Stimulated activated memory B cell treated with anti-CD40 and anti-IgM and Interleukin-4, amounts not matched to agents 10 μg/mL and 1 μg/mL and 100 μg/mL, for 72 hours (primary cell): ENCODE data around the gene BASP1.

Experiments used
- ATAC-seq: fragments of 150-1000 bp; cut with Tn5 transposase; 2 replicates; pipeline ENCODE4 v1.10.0; 2021
- H3K27ac Mint-ChIP-seq: one replicate; pipeline ENCODE4 v1.8.0; 2022; ENCODE audit warnings: mild to moderate bottlenecking, mixed read lengths
- H3K27me3 Mint-ChIP-seq: one replicate; pipeline ENCODE4 v1.8.0; 2022; ENCODE audit warnings: mixed read lengths
- H3K36me3 Mint-ChIP-seq: one replicate; pipeline ENCODE4 v1.8.0; 2022; ENCODE audit warnings: mixed read lengths
- H3K4me1 Mint-ChIP-seq: one replicate; pipeline ENCODE4 v1.8.0; 2022; ENCODE audit warnings: mixed read lengths
- H3K4me3 Mint-ChIP-seq: one replicate; pipeline ENCODE4 v1.8.0; 2022; ENCODE audit warnings: mild to moderate bottlenecking, moderate library complexity, mixed read lengths
- H3K9me3 Mint-ChIP-seq: one replicate; pipeline ENCODE4 v1.8.0; 2022; ENCODE audit warnings: mixed read lengths

BASP1 gene, protein sequence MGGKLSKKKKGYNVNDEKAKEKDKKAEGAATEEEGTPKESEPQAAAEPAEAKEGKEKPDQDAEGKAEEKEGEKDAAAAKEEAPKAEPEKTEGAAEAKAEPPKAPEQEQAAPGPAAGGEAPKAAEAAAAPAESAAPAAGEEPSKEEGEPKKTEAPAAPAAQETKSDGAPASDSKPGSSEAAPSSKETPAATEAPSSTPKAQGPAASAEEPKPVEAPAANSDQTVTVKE

GRCh38 chr5:17217493-17218352 is at the start of gene BASP1:
BASP1 (plus strand) TSS chr5:17217631; CDS start chr5:17275217, 57,586 bp downstream.
- Mint-ChIP-seq H3K27me3 (no peaks in the 10 kb centered on the region), H3K27ac (peak within 1 kb of the TSS; percentile 89)
- peak; percentile 75 for ATAC-seq

DNA sequence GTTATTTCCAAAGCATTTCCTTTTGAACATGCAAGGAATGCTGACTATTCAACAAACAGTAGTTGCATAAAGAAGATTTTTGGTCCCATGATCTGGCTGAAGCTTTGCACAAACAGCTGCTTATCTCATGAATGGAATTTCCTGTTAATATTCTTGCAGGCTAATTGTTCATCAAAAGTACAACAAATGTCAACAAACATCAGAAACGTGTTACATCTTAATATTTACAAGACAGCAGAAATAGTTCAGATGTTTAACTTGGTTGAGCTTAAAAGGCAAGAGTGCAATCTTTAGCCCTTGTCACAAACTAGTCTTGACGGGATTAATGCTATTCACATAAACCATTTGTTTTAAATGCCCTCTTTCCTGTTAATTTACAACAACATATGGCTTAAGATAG is 47.9 kb upstream of the BASP1 start:
- H3K4me1 Mint-ChIP-seq: no peaks in the 10 kb centered on the region
- no peak overlapping the region for H3K4me3 Mint-ChIP-seq
- H3K27ac Mint-ChIP-seq: no peak overlapping the region
- H3K36me3 Mint-ChIP-seq: no peaks in the 10 kb centered on the region
- no peak for ATAC-seq
- H3K9me3 Mint-ChIP-seq: no peaks in the 10 kb centered on the region
- H3K27me3 Mint-ChIP-seq: no peaks in the 10 kb centered on the region

More at GRCh38 chr5:17217493-17218352, at the start of gene BASP1:
- H3K4me3 Mint-ChIP-seq: peak within 1 kb of the TSS; percentile 88
- peaks cover 25% of the 10 kb centered on the region for H3K36me3 Mint-ChIP-seq
- peaks cover 73% of the 10 kb centered on the region for H3K4me1 Mint-ChIP-seq
- no peaks in the 10 kb centered on the region for H3K9me3 Mint-ChIP-seq

- Mint-ChIP-seq H3K27ac (no peak overlapping the region), H3K4me3 (no peak overlapping the region), H3K36me3 (no peaks in the 10 kb centered on the region), H3K9me3 (no peaks in the 10 kb centered on the region), H3K27me3 (no peaks in the 10 kb centered on the region), H3K4me1 (no peaks in the 10 kb centered on the region)
- no peak for ATAC-seq
These were observed 44.6 kb upstream of the BASP1 start for GRCh38 chr5:17172791-17173190.

DNA sequence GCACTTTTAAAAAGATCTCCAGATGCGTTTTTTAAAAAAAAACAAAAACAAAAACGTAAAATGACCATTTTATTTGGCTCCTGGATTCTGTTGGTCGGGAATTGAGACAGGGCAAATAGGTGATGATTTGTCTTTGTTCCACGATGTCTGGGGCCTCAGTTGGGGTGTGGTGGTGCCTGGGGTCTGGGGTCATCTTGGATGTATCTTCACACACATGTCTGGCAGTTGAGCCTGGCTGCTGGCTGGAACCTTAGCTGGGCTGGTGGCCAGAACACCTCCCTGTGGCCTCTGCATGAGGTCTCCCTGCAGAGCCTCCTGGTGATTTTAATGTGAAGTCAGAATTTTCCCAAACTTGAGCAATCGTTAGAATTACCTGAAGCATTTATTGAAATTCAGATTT is 42.5 kb upstream of the BASP1 start:
- no peak overlapping the region for H3K4me3 Mint-ChIP-seq
- H3K27me3 Mint-ChIP-seq: no peaks in the 10 kb centered on the region
- peaks cover 6% of the 10 kb centered on the region for H3K36me3 Mint-ChIP-seq
- no peak for ATAC-seq
- H3K27ac Mint-ChIP-seq: no peak overlapping the region
- no peaks in the 10 kb centered on the region for H3K4me1 Mint-ChIP-seq
- H3K9me3 Mint-ChIP-seq: no peaks in the 10 kb centered on the region

- H3K27me3 Mint-ChIP-seq: no peaks in the 10 kb centered on the region
- H3K4me1 Mint-ChIP-seq: no peaks in the 10 kb centered on the region
- ATAC-seq: no peak
- H3K9me3 Mint-ChIP-seq: no peaks in the 10 kb centered on the region
- H3K4me3 Mint-ChIP-seq: no peak overlapping the region
- peaks cover 6% of the 10 kb centered on the region for H3K36me3 Mint-ChIP-seq
- no peak overlapping the region for H3K27ac Mint-ChIP-seq
These were observed 39.7 kb upstream of the BASP1 start for GRCh38 chr5:17177501-17178372.

DNA sequence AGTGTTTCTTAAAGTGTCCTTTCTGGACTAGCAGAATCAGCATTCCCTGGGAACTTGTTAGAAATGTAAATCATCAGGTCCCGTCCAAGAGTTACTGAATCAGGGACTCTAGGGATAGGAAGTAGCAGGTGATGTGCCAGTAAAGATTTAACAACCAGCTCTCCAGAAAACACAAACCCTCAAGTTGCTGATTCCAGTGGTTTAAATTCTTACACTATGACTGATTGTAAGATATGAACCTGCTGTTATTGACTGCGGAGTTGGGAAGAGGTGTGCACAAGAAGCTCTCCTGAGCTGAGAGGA is 39.1 kb upstream of the BASP1 start:
- no peaks in the 10 kb centered on the region for H3K9me3 Mint-ChIP-seq
- H3K27me3 Mint-ChIP-seq: no peaks in the 10 kb centered on the region
- no peak for ATAC-seq
- H3K4me3 Mint-ChIP-seq: no peak overlapping the region
- H3K4me1 Mint-ChIP-seq: no peaks in the 10 kb centered on the region
- H3K27ac Mint-ChIP-seq: no peak overlapping the region
- H3K36me3 Mint-ChIP-seq: peaks cover 6% of the 10 kb centered on the region

DNA sequence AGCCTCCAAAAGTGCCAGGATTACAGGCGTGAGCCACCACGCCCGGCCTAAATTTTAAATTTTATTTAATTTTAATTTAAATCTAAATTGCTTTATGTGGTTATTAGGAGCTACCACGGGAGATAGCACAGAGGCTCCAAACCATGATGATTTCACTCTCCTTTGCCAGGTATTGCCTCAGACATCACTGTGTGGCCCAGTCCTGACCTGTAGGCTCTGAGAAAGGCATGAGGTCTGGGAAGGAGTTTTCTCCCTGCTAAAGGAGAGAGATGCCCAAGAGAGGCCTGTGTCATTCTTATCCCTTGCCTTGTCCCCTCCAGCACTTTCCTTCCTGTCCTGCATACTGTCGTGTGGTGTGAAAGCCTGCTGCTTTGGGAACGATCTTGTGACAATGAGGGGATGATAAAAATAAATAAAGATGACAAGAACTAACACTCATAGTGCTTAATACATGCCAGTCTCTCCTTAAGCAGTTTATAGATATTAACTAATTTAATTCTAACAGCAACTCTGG is 37.0 kb upstream of the BASP1 start:
- no peak overlapping the region for H3K27ac Mint-ChIP-seq
- no peak for ATAC-seq
- H3K36me3 Mint-ChIP-seq: peaks cover 6% of the 10 kb centered on the region
- no peak overlapping the region for H3K4me3 Mint-ChIP-seq
- H3K9me3 Mint-ChIP-seq: no peaks in the 10 kb centered on the region
- H3K4me1 Mint-ChIP-seq: no peaks in the 10 kb centered on the region
- H3K27me3 Mint-ChIP-seq: no peaks in the 10 kb centered on the region

- H3K9me3 Mint-ChIP-seq: no peaks in the 10 kb centered on the region
- ATAC-seq: no peak
- H3K4me1 Mint-ChIP-seq: no peaks in the 10 kb centered on the region
- H3K27me3 Mint-ChIP-seq: no peaks in the 10 kb centered on the region
- H3K4me3 Mint-ChIP-seq: no peak overlapping the region
- no peak overlapping the region for H3K27ac Mint-ChIP-seq
- peaks cover 6% of the 10 kb centered on the region for H3K36me3 Mint-ChIP-seq
These were observed 36.3 kb upstream of the BASP1 start for GRCh38 chr5:17180864-17181723.

- no peak overlapping the region for H3K27ac Mint-ChIP-seq
- H3K4me1 Mint-ChIP-seq: no peaks in the 10 kb centered on the region
- H3K36me3 Mint-ChIP-seq: peaks cover 6% of the 10 kb centered on the region
- ATAC-seq: no peak
- no peaks in the 10 kb centered on the region for H3K27me3 Mint-ChIP-seq
- H3K9me3 Mint-ChIP-seq: no peaks in the 10 kb centered on the region
- no peak overlapping the region for H3K4me3 Mint-ChIP-seq
These were observed 34.9 kb upstream of the BASP1 start for GRCh38 chr5:17182494-17182893.

DNA sequence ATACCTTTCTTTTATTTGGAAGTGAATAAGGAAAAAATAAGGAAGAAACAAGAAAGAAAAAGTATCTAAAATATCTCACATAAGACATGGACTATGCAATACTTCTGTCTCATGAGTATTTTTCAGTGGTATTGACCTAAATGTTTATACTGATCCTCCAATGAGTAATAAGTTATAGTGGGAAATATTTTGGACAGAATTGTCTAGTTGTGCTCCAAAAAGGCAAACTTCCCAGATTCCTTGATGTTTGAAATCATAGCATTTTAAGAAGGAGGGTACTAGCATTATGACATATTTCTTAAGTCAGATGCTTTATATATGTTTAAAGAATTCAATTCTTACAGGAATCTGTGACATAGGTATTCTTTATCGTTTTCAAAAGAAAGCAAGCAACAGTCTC is 34.5 kb upstream of the BASP1 start:
- H3K27ac Mint-ChIP-seq: no peak overlapping the region

GRCh38 chr5:17183831-17184230 is 33.6 kb upstream of the BASP1 start:
- Mint-ChIP-seq H3K27me3 (no peaks in the 10 kb centered on the region), H3K36me3 (peaks cover 6% of the 10 kb centered on the region), H3K27ac (no peak overlapping the region), H3K4me1 (no peaks in the 10 kb centered on the region), H3K4me3 (no peak overlapping the region), H3K9me3 (no peaks in the 10 kb centered on the region)
- no peak for ATAC-seq

More for the DNA sequence above, 34.5 kb upstream of the BASP1 start:
- H3K27me3 Mint-ChIP-seq: no peaks in the 10 kb centered on the region
- no peak for ATAC-seq
- no peaks in the 10 kb centered on the region for H3K9me3 Mint-ChIP-seq
- H3K36me3 Mint-ChIP-seq: peaks cover 6% of the 10 kb centered on the region
- H3K4me3 Mint-ChIP-seq: no peak overlapping the region
- H3K4me1 Mint-ChIP-seq: no peaks in the 10 kb centered on the region

DNA sequence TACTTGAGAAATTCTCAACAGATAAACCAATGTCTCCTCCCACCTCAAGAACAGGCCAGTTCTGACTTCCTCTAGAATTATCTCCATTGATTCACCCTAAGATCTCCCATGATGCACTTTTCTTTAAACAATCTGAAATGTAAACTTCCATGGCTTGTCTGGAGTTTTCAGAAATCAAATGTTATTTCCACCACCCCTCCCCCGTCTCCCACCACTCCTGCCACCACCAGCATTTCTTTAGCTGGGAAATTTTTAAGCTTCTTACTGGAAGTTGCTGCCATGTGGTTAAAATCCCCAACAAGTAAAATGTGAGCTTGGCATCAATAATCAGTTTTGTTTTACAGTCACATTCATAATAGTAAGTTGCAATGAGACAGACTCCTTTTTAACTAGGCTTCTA is 32.8 kb upstream of the BASP1 start:
- Mint-ChIP-seq H3K27ac (no peak overlapping the region), H3K36me3 (peaks cover 3% of the 10 kb centered on the region), H3K4me3 (no peak overlapping the region), H3K9me3 (no peaks in the 10 kb centered on the region), H3K27me3 (no peaks in the 10 kb centered on the region), H3K4me1 (peaks cover 6% of the 10 kb centered on the region)
- no peak for ATAC-seq

DNA sequence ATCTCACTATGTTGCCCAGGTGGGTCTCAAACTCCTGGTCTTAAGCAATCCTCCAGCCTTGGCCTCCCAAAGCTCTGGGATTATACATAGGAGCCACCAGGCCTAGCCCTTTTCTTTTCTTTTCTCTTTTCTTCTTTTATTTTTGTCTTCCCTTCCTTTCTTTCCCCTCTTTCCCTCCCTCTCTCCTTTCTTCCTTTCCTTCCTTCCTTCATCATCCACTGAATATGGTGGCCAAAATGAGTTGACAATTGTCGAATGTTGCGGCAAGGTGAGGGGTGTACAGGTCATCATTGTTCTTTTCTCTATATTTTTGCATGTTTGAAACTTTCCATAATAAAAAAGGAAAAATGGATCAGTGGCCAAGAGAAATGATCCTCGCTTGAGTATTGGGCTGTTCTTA is 32.1 kb upstream of the BASP1 start:
- ATAC-seq: no peak
- H3K36me3 Mint-ChIP-seq: no peaks in the 10 kb centered on the region
- peaks cover 7% of the 10 kb centered on the region for H3K4me1 Mint-ChIP-seq
- H3K27me3 Mint-ChIP-seq: no peaks in the 10 kb centered on the region
- H3K9me3 Mint-ChIP-seq: no peaks in the 10 kb centered on the region
- H3K27ac Mint-ChIP-seq: no peak overlapping the region
- H3K4me3 Mint-ChIP-seq: no peak overlapping the region

DNA sequence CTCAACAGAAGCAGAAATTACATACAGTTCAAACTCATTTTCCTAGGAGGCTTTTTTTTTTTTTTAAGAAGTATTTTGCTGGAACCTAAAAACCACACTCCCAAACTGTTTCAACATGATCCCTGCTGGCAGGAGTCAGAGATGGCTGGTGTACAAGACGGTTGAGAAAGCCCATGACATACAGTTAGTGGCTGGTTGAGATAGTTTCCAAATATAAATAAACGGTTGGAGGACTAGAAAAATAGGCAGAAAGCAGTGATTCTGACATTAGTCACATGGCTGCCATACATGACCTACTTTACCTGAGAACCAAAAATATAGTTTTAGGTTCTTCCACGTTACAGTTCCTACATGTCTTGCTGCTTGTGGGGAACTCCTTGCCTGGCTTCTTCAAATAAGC is 31.7 kb upstream of the BASP1 start:
- Mint-ChIP-seq H3K4me3 (no peak overlapping the region), H3K27me3 (no peaks in the 10 kb centered on the region), H3K27ac (no peak overlapping the region), H3K9me3 (no peaks in the 10 kb centered on the region), H3K36me3 (no peaks in the 10 kb centered on the region), H3K4me1 (peaks cover 7% of the 10 kb centered on the region)
- no peak for ATAC-seq
